Peyer's patch (tissue), 4 donors: ENCODE measurements around the gene TRIM41. TPM values are rescaled to one million over a fixed set of nuclear protein-coding genes. Genes with fewer than 3 reads are reported as not detected.

Experiments used
- DNase-seq, 3 donors: peaks; one replicate each; pipeline ENCODE4 v3.0.0-alpha.2; 2017 to 2019
- H3K27ac ChIP-seq, 4 donors: fragments of 200-600 bp; sonication (generic); one replicate each; pipeline ENCODE4 v1.5.1; 2016 to 2019
- H3K27me3 ChIP-seq, 2 donors: fragments of 200-600 bp; sonication (generic); one replicate each; pipeline ENCODE4 v1.5.1; 2019
- H3K36me3 ChIP-seq, 3 donors: fragments of 200-600 bp; sonication (generic); one replicate each; pipeline ENCODE4 v1.5.1; 2016 to 2019
- H3K4me1 ChIP-seq, 4 donors: fragments of 200-600 bp; sonication (generic); one replicate each; pipeline ENCODE4 v1.5.1; 2016 to 2019
- H3K4me3 ChIP-seq, 4 donors: fragments of 200-600 bp; sonication (generic); 1 replicate in 3 of 4; 2 replicates in 1 of 4; pipeline ENCODE4 v1.5.1; 2016 to 2019; ENCODE audit warnings: mild to moderate bottlenecking in 1 of 4
- H3K9me3 ChIP-seq, 4 donors: fragments of 200-600 bp; sonication (generic); one replicate each; pipeline ENCODE4 v1.5.1; 2016 to 2019; ENCODE audit warnings: mild to moderate bottlenecking in 1 of 4
- POLR2A ChIP-seq, 2 donors: fragments of 450-650 bp; IDR thresholded peaks; one replicate each; pipeline ENCODE4 v1.5.1; 2017; ENCODE audit warnings: antibody characterized with exemption in 2 of 2, mild to moderate bottlenecking in 2 of 2, moderate library complexity in 2 of 2
- total RNA-seq, 4 donors: library from RNA; depleted of rRNA; stranded (reverse); fragments of >200 nt; gene quantifications; one replicate each; pipeline ENCODE4 v1.1.0, GENCODE V29; 2016
- TF ChIP-seq, protein P1 (sequence below), 6 experiments: fragments of 450-650 bp in 4 of 6; fragments of 200-600 bp in 2 of 6; sonication (generic) in 1 of 6; IDR thresholded peaks; one replicate each; pipeline ENCODE4 v1.5.1; 2017 to 2019; ENCODE audit warnings: antibody characterized with exemption in 6 of 6, mild to moderate bottlenecking in 3 of 6, moderate library complexity in 1 of 6

The TRIM41 gene
- total RNA-seq, 4 donors from 2014 or later = 13.7 to 31.4 (median 21.8) TPM

DNA sequence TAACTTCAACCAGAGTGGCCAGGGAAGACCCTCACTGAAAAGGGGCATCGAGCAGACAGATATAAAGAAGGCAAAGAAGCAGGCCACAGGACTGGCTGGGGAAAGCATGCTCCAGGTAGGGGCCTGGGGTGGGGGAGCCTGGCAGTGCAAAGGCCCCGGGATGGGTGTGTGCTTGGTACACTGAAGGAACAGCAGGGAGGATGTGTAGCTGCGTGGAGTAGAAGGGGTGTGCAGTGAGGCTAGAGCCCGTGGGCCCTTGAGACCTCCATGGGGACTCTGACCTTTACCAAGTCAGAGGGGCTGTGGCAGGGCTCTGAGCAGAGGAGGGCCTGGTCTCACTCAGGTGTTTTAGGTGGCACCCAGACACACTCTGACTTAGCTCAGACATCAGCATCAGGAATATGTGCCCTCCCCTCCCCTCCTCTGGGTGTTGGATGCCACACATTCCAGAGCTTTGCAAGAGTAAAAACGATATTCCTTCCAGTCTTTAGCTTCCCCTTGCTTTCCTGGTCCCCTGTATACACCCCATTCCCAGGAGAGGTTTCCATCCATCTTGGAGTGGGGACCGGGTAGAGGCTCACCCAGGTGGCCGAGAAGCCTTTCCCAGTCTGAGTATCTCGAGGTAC lies 25.6 kb upstream of the TRIM41 start:
- Histone ChIP-seq H3K27ac (no peak overlapping the region), H3K4me1 (peaks cover 0 to 3% (median under 1%) of the 10 kb centered on the region in 4 donors), H3K9me3 (no peaks in the 10 kb centered on the region), H3K27me3 (no peaks in the 10 kb centered on the region), H3K36me3 (no peaks in the 10 kb centered on the region), H3K4me3 (no peak overlapping the region)
- no peak for DNase-seq
- TF ChIP-seq, protein P1, sequence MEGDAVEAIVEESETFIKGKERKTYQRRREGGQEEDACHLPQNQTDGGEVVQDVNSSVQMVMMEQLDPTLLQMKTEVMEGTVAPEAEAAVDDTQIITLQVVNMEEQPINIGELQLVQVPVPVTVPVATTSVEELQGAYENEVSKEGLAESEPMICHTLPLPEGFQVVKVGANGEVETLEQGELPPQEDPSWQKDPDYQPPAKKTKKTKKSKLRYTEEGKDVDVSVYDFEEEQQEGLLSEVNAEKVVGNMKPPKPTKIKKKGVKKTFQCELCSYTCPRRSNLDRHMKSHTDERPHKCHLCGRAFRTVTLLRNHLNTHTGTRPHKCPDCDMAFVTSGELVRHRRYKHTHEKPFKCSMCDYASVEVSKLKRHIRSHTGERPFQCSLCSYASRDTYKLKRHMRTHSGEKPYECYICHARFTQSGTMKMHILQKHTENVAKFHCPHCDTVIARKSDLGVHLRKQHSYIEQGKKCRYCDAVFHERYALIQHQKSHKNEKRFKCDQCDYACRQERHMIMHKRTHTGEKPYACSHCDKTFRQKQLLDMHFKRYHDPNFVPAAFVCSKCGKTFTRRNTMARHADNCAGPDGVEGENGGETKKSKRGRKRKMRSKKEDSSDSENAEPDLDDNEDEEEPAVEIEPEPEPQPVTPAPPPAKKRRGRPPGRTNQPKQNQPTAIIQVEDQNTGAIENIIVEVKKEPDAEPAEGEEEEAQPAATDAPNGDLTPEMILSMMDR (IDR thresholded peaks at IDR 0.05) = no peak
- TF ChIP-seq POLR2A (IDR thresholded peaks at IDR 0.05) = no peak

DNA sequence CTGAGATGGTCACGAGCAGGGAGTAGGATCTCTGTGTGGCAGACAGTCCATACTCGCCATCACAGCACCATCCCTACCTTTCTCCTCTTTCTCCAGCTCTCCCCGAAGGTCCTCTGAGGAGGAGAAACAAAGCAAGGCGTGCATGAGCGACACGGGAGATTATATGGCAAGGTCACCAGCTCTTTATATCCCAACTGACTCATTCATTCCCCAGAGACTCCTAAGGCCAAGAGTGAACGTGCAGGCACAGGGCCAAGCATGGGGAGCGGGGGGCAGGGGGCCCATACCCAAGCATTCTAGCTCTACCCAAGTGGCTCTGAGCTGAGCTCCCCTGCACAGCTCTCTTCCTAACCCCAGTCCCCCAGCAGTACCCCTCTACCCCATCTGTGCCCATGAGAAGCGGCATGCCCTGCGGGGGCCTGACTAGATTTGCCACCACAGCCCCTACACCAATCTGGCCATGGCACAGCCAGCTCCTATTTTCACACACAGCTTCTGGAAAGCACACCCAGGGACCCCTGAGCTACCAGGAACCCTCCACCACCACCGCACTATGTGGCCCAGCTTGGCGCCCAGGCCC lies 24.9 kb upstream of the TRIM41 start:
- Histone ChIP-seq H3K9me3 (no peaks in the 10 kb centered on the region), H3K27me3 (no peaks in the 10 kb centered on the region), H3K4me3 (no peak overlapping the region), H3K4me1 (peaks cover 0 to under 1% (median 0%) of the 10 kb centered on the region in 4 donors), H3K36me3 (no peaks in the 10 kb centered on the region), H3K27ac (no peak overlapping the region)
- no peak for DNase-seq
- TF ChIP-seq, protein P1 (IDR thresholded peaks at IDR 0.05) = no peak
- no peak for TF ChIP-seq POLR2A (IDR thresholded peaks at IDR 0.05)

DNA sequence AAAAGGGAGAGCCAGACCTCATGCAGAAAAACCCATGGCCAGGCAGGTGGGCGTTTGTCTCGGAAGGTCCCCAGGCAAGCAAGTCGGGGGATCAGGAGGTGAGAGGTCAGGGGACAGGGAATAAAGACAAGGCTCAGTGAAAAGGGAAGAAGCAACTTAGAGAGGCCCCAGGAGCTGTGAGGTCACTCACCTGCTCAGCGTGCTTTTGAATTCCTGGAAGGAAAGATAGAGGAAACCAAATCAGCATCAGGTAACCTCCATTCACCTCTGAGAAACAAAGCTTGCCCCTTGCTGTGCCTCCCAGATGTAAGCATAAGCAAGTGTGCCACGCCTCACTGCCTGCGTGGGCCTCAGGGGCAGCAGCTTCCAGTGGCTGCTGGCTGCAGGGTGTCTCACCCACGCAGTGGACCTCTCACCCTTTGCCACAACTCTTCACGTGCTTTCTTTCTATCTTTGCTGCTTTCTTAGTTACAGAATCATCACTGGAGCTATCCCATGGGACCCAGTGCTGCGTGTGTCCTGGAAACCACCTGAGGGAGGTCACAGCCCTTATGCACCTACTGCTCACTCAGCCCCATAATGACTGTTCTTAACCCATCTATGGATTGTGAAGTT lies 24.1 kb upstream of the TRIM41 start:
- Histone ChIP-seq H3K9me3 (no peaks in the 10 kb centered on the region), H3K36me3 (no peaks in the 10 kb centered on the region), H3K4me1 (peaks cover 0 to 8% (median under 1%) of the 10 kb centered on the region in 4 donors), H3K27ac (peak overlapping the region in 1 of 4 donors; percentile 26), H3K27me3 (no peaks in the 10 kb centered on the region), H3K4me3 (no peak overlapping the region)
- no peak for DNase-seq
- TF ChIP-seq POLR2A (IDR thresholded peaks at IDR 0.05) = no peak
- TF ChIP-seq, protein P1 (IDR thresholded peaks at IDR 0.05) = no peak

DNA sequence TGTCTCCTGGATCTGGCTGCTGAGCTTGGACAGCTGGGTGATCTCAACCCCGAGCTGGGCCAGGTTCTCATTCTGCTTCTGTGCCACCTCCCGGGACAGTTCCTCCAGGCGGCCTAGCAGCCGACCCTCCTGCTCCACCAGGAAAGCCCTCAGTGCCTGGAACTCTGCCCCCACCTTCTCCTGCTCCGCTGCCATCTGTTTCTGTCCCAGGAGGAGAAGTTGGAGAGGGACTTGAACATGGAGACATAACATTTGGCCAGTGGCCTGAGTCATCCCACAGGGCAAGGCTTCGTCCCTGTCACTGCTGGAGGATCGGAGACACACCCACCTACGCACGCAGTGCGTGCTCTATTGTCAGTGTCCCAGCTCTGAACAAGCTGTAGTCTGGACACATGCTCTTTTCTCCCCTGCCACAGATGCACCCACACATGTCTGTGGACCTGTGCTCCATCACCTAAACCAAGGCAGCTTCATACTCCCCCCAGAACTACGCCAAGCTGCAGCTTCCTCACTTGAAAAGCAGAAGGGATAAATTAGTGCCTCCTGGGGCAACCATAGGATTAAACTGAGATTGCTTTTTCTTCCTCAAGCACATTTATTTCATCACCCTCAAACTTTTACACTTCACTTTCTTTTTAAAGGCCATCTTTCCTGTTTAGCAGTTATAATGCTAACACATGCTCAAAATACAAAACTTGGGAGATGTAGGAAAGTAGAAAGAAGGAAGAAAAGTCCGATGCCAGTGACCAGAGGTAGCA lies 23.0 kb upstream of the TRIM41 start:
- no peak overlapping the region for H3K27ac ChIP-seq
- H3K36me3 ChIP-seq = no peaks in the 10 kb centered on the region
- no peak overlapping the region for H3K4me3 ChIP-seq
- peaks cover 0 to 19% (median 8%) of the 10 kb centered on the region in 4 donors for H3K4me1 ChIP-seq
- H3K9me3 ChIP-seq = no peaks in the 10 kb centered on the region
- TF ChIP-seq POLR2A (IDR thresholded peaks at IDR 0.05) = no peak
- H3K27me3 ChIP-seq = no peaks in the 10 kb centered on the region
- no peak for DNase-seq

DNA sequence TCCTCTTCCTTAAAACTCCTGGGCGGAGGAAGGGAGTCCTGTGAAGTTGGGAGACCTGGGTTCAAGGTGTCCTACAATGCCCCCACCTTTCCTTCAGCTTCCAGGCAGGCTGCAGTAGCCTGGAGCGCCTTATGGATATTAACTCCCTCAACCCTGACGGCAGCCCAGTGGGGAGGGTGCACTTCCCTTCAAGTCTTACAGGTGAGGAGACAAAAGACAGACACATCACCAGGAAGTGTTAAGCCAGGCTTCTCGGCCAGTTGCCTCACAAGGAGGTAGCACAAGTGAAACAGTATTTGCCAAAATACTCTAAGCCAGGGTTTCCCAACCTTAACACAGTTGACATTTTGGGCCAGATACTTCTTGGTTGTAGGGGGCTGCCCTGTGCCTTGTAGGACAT lies 22.3 kb upstream of the TRIM41 start:
- Histone ChIP-seq H3K4me3 (no peak overlapping the region), H3K27ac (no peak overlapping the region), H3K9me3 (no peaks in the 10 kb centered on the region), H3K36me3 (no peaks in the 10 kb centered on the region), H3K27me3 (no peaks in the 10 kb centered on the region), H3K4me1 (peaks cover under 1 to 26% (median 15%) of the 10 kb centered on the region in 4 donors)
- no peak for TF ChIP-seq POLR2A (IDR thresholded peaks at IDR 0.05)
- TF ChIP-seq, protein P1 (IDR thresholded peaks at IDR 0.05) = no peak
- DNase-seq = no peak
